Hepatocyte (in vitro differentiated cells): ENCODE data around the gene ZDHHC18.

Source experiments
- CTCF ChIP-seq: fragments of 200-600 bp; sonication (generic); IDR thresholded peaks from 2 replicates; pipeline ENCODE4 v1.5.1; 2016; ENCODE audit warnings: antibody characterized with exemption, mild to moderate bottlenecking; ENCODE audit not compliant: poor library complexity
- EZH2 ChIP-seq: fragments of 200-600 bp; sonication (generic); IDR thresholded peaks from 2 replicates; pipeline ENCODE4 v1.6.1; 2016; ENCODE audit warnings: antibody characterized with exemption, mild to moderate bottlenecking, borderline replicate concordance
- EZH2phosphoT487 ChIP-seq: fragments of 200-600 bp; sonication (generic); IDR thresholded peaks from one replicate; pipeline ENCODE4 v1.6.1; 2018; ENCODE audit warnings: antibody characterized with exemption, mild to moderate bottlenecking, low read depth, moderate library complexity; ENCODE audit not compliant: unreplicated experiment, severe bottlenecking

- TF ChIP-seq EZH2phosphoT487 (no peak), CTCF (no peak), EZH2 (no peak)
Observed at GRCh38 chr1:26838474-26839338, 12.2 kb downstream of the ZDHHC18 start.
